A673 (cell line): ENCODE measurements around the gene ZBTB33. TPM values are rescaled to one million over a fixed set of nuclear protein-coding genes. Genes with fewer than 3 reads are reported as not detected.

Experiments used
- BruUV-seq: library from RNA; stranded (reverse); fragments of 400-500 nt; replicated peaks from 2 replicates; lab custom pipeline; 2021; lab: Mats Ljungman, UMichigan
- CTCF ChIA-PET: fragments of 300-600 bp; sonication (Branson Sonifier 250); formaldehyde crosslinking; loops from one replicate; lab custom pipeline; 2022; ENCODE audit warnings: antibody characterized with exemption; lab: Charles Lee
- POLR2A ChIA-PET: fragments of 300-600 bp; sonication (Branson Sonifier 250); formaldehyde crosslinking; loops from one replicate; lab custom pipeline; 2022; ENCODE audit warnings: antibody characterized with exemption; ENCODE audit not compliant: low non-redundant PET; lab: Charles Lee
- DNase-seq: peaks from one replicate; pipeline ENCODE4 v3.0.0-alpha.2; 2015; ENCODE audit warnings: low spot score
- H3K27ac ChIP-seq: fragments of 200-600 bp; sonication (generic); 2 replicates; pipeline ENCODE4 v1.5.1; 2016; ENCODE audit warnings: mixed run types, low read depth, mild to moderate bottlenecking, mixed read lengths, antibody characterized with exemption, low read length; ENCODE audit not compliant: poor library complexity, severe bottlenecking
- H3K27me3 ChIP-seq: fragments of 200-600 bp; sonication (generic); replicated peaks from 2 replicates; pipeline ENCODE4 v1.6.1; 2017; ENCODE audit warnings: mixed run types, low read depth, mild to moderate bottlenecking, mixed read lengths, antibody characterized with exemption, low read length; ENCODE audit not compliant: insufficient read depth, poor library complexity
- H3K36me3 ChIP-seq: fragments of 200-600 bp; sonication (generic); 2 replicates; pipeline ENCODE4 v1.6.1; 2016; ENCODE audit warnings: mixed run types, mild to moderate bottlenecking, mixed read lengths, antibody characterized with exemption, low read length; ENCODE audit not compliant: insufficient read depth, poor library complexity, severe bottlenecking
- H3K4me1 ChIP-seq: fragments of 200-600 bp; sonication (generic); 2 replicates; pipeline ENCODE4 v1.6.1; 2017; ENCODE audit warnings: mixed run types, mild to moderate bottlenecking, mixed read lengths, antibody characterized with exemption, low read length; ENCODE audit not compliant: insufficient read depth, poor library complexity, severe bottlenecking
- H3K4me3 ChIP-seq: fragments of 200-600 bp; sonication (generic); 2 replicates; pipeline ENCODE4 v1.5.1; 2016; ENCODE audit warnings: low read depth, mixed run types, mild to moderate bottlenecking, mixed read lengths, low read length; ENCODE audit not compliant: poor library complexity, severe bottlenecking
- H3K9me3 ChIP-seq: fragments of 200-600 bp; sonication (generic); 2 replicates; pipeline ENCODE4 v1.6.1; 2016; ENCODE audit warnings: mixed run types, low read depth, mild to moderate bottlenecking, mixed read lengths, antibody characterized with exemption, low read length; ENCODE audit not compliant: poor library complexity, severe bottlenecking
- EZH2 ChIP-seq: fragments of 200-600 bp; sonication (generic); IDR thresholded peaks from 2 replicates; pipeline ENCODE4 v1.6.1; 2017; ENCODE audit warnings: borderline replicate concordance, low read depth, mild to moderate bottlenecking, mixed read lengths, antibody characterized with exemption, low read length; ENCODE audit not compliant: poor library complexity, severe bottlenecking
- intact Hi-C: fragments of 100-400 bp; cut with micrococcal nuclease; formaldehyde crosslinking; loops from one replicate; pipeline ENCODE4 v1.10.0; 2022; ENCODE audit not compliant: unreplicated experiment
- total RNA-seq: library from RNA; stranded (reverse); gene quantifications from 2 replicates; pipeline ENCODE4 v1.2.3, GENCODE V29; 2021
- TF ChIP-seq, protein P1 (sequence below): fragments of 300-800, 200-600 bp; sonication (generic); conservative IDR thresholded peaks from 2 replicates; pipeline ENCODE4 v1.5.1; 2017; ENCODE audit warnings: low read depth, mild to moderate bottlenecking, antibody characterized with exemption, low read length, moderate library complexity, mixed read lengths

Gene ZBTB33
- total RNA-seq, 1 experiment from 2014 or later: 18.2 TPM

DNA sequence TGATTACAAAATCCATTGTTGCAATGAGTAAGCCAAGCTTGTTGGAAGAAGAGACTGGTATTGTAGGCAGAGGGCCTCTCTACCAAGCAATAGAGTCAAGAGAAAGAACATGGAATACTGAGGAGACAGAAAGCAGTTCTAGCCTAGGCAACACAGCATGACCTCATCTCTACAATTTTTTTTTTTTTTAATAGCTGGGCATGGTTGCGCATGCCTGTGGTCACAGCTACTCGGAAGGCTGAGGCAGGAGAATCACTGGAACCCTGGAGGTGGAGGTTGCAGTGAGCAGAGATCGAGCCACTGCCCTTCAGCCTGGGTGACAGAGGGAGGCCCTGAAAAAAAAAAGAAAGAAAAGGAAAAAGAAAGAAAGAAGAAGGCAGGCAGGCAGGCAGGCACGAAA, 11.7 kb upstream of the ZBTB33 start:
- no peak for DNase-seq
- Histone ChIP-seq H3K4me3 (no peak overlapping the region), H3K27ac (no peak overlapping the region), H3K36me3 (no peaks in the 10 kb centered on the region), H3K4me1 (no peaks in the 10 kb centered on the region), H3K27me3 (no peaks in the 10 kb centered on the region), H3K9me3 (no peaks in the 10 kb centered on the region)
- ChIA-PET POLR2A (no interaction called here), CTCF (no interaction called here)
- intact Hi-C loops: no loop called here
- BruUV-seq: no TSS peak
- TF ChIP-seq EZH2: no peak
- TF ChIP-seq, protein P1, sequence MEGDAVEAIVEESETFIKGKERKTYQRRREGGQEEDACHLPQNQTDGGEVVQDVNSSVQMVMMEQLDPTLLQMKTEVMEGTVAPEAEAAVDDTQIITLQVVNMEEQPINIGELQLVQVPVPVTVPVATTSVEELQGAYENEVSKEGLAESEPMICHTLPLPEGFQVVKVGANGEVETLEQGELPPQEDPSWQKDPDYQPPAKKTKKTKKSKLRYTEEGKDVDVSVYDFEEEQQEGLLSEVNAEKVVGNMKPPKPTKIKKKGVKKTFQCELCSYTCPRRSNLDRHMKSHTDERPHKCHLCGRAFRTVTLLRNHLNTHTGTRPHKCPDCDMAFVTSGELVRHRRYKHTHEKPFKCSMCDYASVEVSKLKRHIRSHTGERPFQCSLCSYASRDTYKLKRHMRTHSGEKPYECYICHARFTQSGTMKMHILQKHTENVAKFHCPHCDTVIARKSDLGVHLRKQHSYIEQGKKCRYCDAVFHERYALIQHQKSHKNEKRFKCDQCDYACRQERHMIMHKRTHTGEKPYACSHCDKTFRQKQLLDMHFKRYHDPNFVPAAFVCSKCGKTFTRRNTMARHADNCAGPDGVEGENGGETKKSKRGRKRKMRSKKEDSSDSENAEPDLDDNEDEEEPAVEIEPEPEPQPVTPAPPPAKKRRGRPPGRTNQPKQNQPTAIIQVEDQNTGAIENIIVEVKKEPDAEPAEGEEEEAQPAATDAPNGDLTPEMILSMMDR: no peak

DNA sequence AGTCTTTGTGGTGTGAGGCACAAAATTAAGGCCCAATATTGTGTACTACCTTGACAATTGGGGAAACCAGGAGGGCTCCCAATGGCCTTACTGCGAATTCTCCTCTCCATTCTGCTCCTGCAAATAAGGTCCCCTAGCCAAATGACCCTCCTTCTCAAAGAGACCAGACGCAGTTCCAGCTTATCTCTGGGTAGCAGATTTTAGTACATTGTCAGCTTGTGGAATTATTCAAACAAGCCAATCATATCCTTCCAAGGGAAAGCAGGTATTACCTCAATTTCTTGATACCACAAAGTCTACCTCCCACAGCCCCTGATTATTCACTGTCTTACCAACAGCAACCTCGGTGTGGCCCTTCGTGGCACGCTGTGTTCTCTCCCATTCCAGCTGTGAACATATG, 7.8 kb upstream of the ZBTB33 start:
- no peak for TF ChIP-seq EZH2
- TF ChIP-seq, protein P1: no peak
- ChIA-PET POLR2A (no interaction called here), CTCF (no interaction called here)
- H3K36me3 ChIP-seq: no peaks in the 10 kb centered on the region
- H3K27ac ChIP-seq: no peak overlapping the region
- no peaks in the 10 kb centered on the region for H3K4me1 ChIP-seq
- no peak for DNase-seq
- no peaks in the 10 kb centered on the region for H3K9me3 ChIP-seq
- H3K27me3 ChIP-seq: peaks cover 14% of the 10 kb centered on the region
- H3K4me3 ChIP-seq: no peak overlapping the region
- BruUV-seq: no TSS peak
- intact Hi-C loops: loop anchor here (10.0 kb wide), 1 partner anchor 212 kb away; no protein-coding TSS in a partner anchor

DNA sequence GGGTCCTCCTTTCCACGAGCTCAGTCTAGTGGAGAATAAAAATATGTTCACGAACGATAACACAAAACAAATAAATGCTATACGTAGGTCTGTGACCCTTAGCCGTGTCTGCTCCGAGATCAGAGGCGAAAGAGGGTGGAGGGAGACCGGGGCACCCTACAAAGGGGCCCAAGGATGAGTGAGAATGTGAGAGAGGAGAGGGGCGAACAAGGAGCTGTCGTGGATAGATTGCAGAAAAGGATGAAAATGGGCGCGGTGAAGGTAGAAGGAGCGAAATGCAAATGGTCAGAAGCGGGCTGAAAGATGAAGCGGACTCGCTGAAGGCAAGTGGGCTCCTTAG, 6.2 kb upstream of the ZBTB33 start:
- no peaks in the 10 kb centered on the region for H3K4me1 ChIP-seq
- no peak overlapping the region for H3K27ac ChIP-seq
- intact Hi-C loops: loop anchor here (10.0 kb wide), 1 partner anchor 210 kb away; no protein-coding TSS in a partner anchor
- peaks cover 25% of the 10 kb centered on the region for H3K27me3 ChIP-seq
- no peak for DNase-seq
- POLR2A ChIA-PET: interaction anchor here (0.6 kb wide), 1 partner anchor 95 kb away, joined by 5 read pairs; no protein-coding TSS in a partner anchor
- CTCF ChIA-PET: no interaction called here
- TF ChIP-seq EZH2: no peak
- TF ChIP-seq, protein P1: no peak
- BruUV-seq: no TSS peak
- peak overlapping the region; percentile 50 for H3K4me3 ChIP-seq
- no peaks in the 10 kb centered on the region for H3K36me3 ChIP-seq
- H3K9me3 ChIP-seq: no peaks in the 10 kb centered on the region
